GM18505 (cell line): ENCODE data around the gene CNTNAP5.

Experiments
- ATAC-seq: cut with Tn5 transposase; IDR thresholded peaks from one replicate; pipeline ENCODE4 v1.9.1; 2021; ENCODE audit not compliant: unreplicated experiment
- POLR2A ChIP-seq: IDR thresholded peaks from 4 replicates; pipeline ENCODE4 v1.6.1; 2011; ENCODE audit warnings: borderline replicate concordance; ENCODE audit not compliant: insufficient read depth, insufficient read length; ENCODE audit errors: extremely low read depth

Gene CNTNAP5

DNA sequence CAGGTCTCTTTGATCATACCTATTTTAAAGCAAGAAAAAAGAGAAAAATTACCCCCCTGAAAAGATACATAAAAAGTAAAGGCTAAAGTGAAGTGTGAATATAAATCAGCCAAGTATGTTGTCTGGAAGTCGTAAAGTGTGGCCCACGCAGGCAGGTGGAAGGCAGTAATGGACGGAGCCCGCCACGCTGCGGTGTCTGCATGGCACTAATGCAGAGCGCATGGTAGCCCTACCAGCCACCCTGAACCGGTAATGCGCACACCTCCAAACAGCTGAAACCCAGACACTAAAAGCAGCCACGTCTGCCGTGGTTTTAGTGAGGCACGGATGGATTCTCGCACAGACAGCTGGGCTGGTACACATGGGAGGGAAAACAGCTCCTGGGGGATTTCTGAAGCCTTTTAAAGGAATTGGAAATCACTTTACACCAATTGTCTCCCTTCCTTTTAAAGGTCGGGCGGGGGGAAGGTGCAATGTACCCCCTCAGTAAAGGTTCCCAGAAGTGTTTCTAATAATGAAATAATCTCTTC is 615.2 kb downstream of the CNTNAP5 start:
- no peak for ATAC-seq
- no peak for TF ChIP-seq POLR2A

DNA sequence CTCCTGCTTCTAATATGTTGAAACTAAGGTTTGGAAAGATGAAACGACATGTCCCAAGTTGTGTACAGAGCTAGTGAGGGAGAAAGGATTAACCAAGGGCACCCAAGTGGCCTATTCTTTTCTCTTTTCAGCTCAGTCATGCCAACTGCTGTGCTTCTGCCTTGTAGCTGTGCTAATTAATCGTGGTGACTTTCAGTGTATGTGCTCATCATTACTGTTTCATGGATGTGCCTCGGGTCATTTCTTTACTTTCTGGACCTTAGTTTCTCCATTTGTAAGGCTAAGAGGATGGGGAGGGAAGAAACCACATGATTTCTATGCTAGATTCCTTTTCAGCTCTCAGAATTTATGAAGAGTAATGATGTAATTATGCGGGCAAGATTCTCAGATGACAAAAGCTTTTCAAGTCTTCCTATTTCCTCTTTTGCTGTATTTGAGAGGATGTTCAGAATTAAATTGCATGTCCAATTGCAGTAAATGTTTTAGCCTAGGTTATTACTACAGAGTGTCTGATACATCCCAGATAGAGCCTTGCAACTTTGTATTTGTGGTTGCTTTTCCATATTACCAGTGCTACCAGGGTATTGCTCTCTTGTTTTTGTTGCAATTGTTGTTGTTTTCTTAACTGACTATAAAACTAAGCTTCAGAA is 621.2 kb downstream of the CNTNAP5 start:
- no peak for ATAC-seq
- no peak for TF ChIP-seq POLR2A

DNA sequence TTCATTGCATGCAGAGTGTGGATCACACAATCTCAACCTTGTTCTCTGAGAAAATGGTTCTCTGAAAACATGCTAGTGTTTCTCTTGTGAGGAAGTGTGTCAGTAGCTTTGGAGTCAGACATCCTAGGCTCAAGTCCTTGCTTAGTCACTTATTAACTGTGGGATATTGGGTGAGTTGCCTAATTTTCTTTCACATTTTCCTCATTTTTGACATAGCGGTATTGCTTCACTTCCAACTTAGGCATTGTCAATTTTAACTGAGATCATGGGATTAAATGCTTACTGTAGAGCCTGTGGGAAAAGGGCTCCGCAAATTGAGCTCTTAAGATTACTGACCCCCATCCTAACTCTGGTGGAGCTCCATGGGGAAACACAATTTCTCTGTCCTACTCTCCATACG is 622.2 kb downstream of the CNTNAP5 start:
- no peak for TF ChIP-seq POLR2A
- ATAC-seq = no peak

DNA sequence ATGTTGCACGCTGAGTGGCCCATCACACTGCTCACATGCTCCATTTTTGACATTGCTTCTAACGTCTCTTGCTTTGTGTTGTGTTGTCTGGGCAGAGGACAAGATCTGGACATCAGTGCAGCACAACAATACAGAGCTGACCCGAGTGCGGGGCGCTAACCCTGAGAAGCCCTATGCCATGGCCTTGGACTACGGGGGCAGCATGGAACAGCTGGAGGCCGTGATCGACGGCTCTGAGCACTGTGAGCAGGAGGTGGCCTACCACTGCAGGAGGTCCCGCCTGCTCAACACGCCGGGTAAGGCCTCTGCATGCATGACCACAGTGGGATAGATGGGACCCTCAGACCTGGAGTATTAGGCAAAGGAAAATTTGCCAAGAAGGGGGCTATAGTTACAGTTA is 622.6 kb downstream of the CNTNAP5 start:
- TF ChIP-seq POLR2A = no peak
- no peak for ATAC-seq

DNA sequence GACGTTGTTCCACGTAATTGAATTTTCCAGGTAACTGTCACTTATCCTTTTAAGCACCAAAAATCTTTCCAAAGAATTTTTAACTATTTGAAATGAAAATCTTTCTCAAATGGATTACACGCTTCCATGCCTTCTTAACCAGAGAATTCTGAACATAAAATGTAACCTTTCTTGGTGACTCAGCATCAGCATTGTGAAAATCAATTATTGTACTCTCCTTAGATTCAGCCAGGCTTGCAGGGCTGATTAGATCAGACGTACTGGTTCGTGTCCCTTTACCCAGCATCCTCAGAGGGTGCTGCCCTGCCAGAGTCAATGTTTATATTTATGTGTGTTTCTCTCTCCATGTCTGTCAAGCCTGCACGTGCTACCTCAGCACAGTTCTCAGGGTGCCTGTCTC is 623.9 kb downstream of the CNTNAP5 start:
- ATAC-seq = no peak
- no peak for TF ChIP-seq POLR2A

DNA sequence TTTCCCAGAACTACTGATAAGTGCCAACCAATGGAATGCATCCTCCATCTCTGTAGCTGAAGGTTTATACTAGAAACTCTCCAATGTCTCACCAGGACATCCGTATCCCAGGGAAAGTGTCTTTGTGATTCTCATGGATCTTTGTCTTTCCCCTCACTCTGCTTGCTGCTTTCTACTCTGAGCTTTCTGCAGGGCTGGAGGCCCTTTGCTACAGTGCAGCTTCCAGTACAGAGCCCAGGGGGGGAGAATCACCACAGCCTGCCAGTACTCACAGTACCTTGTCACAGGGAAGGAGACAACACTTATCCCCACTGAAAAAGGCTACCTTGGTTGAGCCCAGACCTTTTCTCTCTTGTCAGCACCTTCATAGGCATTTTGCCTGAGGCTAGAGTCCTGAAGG is 627.0 kb downstream of the CNTNAP5 start:
- TF ChIP-seq POLR2A = no peak
- no peak for ATAC-seq

DNA sequence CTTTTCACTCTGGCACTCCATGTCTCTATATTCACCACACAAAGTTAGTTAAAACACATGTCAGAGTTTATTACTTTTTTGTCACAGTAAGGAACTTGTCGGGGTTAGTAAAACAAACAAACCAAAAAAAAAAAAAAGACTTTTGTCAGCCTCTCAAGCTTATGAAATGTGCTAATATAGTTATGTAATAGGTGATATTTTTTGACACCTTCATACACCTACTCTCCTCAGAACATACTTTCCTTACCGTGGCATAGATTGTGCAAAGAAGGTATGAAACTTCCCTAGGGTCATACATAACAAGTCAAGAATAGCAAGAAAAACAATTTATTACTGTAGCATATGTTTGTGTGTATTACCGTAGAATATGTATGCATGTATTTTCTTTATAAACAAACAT is 633.3 kb downstream of the CNTNAP5 start:
- ATAC-seq = no peak
- no peak for TF ChIP-seq POLR2A

DNA sequence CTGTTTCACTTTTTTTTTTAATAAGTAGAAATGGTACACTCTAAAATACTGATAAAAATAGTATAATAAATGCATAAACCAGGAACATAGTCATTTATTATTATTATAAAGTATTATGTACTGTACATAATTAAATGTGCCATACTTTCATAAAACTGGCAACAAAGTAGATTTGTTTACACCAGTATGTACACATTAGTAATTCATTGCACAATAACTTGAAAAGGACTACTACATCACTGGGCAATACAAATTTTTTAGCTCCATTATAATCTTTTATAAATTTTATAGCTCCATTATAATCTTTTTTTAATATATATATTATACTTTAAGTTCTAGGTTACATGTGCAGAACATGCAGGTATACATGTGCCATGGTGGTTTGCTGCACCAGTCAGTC is 636.5 kb downstream of the CNTNAP5 start:
- ATAC-seq = no peak
- TF ChIP-seq POLR2A = no peak

DNA sequence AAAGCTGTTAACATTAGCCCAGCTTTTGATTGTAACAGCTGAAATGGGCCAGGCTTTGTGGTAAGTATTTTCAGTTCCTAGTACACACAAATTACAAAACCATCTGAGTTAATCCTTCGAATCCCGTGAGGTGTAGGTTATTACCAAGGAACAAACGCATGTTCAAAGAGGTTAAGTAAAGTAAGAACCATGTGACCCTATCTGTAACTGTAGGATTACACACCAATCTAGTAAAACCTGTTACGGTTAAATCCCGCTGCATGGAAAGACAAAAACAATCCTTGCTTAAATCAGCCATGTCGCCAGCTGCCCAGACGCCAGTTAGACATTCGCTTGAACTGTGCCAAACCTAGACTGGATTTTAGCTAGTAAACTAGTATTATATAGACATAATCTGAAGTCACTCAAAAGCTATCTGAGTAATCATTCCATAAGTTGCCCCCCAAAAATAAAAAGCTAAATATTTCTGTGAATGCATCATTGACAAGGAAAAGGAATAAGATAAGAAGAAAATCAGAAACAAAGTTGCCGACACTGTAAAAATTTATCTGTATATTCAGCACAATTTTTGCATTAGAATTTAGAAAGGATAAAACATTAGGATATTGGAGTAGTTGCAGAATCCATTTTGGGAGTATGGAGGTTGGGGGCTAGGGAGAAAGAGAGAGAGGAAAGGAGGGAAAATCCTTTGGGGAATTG is 638.0 kb downstream of the CNTNAP5 start:
- ATAC-seq = no peak
- TF ChIP-seq POLR2A = no peak

DNA sequence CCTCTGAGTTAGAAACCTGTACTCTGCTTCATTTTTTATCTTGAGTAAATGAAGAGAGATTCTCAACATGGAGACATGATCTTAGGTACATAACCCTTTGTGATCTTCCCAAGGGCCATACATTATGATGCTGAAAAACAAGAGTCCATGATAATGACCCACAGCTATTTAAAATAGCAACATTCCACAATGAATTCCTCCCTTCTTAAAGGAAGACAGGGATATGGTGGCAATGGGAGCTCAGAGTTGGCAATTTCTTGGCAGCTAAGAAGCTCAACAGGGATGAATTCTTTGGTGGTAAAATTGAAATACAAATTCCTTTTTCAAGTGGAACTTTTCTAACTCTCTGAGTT is 638.5 kb downstream of the CNTNAP5 start:
- ATAC-seq = no peak
- TF ChIP-seq POLR2A = no peak

DNA sequence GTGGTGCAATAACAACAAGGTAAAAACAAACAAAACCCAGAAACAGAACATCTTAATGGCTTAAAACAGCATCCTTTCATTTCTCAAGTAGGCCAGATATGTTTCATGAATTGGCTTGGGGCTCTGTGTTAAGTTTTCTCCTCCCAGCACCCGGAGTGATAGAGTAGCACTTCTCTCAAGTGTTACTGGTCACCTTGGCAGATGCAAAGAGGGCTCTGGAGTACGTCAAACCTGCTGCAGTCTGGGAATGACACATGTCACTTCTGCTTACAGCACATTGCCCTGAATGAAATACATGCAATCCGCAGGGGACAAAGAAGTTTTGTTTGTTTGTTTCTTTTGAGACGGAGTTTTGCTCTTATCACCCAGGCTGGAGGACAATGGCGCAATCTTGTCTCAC is 639.3 kb downstream of the CNTNAP5 start:
- ATAC-seq = no peak
- no peak for TF ChIP-seq POLR2A

DNA sequence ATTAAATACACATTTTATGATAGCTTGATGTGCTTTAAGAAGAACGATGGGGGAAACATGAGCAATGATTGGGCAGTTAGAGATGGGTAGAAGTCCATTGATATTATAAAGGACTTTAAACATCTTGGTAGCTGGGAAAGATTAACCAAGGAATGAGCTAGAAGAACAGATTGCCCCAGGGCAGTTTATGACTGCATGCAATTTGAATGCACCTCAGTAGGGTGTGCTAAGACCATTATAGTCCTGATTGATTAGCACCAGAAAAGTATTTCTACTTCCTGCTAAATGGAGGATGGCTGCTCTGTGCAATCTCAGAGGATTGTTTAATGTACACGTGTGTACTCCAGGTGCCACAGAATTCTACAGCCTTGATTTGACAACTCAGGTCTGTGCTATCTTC is 641.9 kb downstream of the CNTNAP5 start:
- no peak for TF ChIP-seq POLR2A
- ATAC-seq = no peak

DNA sequence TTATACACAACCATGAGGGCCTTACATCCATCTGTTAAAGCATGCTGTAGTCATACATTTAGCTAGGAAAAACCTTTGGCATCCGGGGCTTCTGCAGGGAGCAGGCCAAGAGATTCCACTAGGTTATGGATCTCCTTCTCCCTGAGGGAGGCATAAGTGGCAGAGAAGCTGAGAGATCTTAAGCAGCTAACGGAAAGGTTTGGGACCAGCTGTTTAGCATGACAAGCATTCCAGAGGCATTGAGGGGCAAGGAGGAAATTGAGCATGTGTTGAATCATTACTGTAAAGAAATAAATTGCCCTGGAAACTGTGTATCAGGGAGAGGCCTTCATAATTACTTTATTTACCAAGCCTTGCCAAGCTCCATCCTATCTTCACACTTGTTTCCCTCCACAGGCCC is 643.1 kb downstream of the CNTNAP5 start:
- no peak for ATAC-seq
- no peak for TF ChIP-seq POLR2A

DNA sequence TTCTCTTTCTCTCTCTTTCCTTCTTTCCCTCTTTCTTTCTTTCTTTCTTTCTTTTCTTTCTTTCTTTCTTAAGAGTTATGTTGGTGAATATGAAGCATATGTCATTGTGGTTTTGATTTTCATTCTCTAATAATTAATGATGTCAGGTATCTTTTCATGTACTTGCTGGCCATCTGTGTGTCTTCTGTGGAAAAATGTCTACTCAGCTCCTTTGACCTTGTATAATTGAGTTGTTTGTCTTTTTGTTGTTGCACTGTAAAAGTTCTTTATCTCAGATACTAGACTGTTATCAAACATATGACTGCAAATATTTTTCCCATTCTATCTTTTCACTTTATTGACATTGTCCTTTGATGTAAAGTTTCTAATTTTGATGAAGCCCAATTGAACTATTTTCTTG is 645.1 kb downstream of the CNTNAP5 start:
- ATAC-seq = no peak
- TF ChIP-seq POLR2A = no peak

DNA sequence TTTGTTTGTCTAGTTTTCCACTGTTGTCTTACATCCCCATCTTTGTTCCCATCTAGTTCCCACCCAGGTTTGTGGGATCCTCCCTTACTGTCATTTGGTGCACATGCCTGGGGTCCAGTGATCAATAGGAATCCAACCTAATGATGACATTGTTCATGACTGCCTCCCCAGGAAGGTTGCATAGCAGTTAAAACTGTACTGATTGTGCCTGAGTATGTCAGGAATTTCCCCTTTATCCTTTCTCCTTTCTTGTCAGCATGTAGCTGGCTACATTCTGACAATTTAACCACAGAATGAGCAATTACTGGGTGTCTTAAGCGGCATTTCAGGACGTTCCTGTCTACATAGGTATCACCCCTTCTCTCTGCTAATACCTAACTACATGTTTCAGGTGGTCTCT is 653.0 kb downstream of the CNTNAP5 start:
- no peak for ATAC-seq
- no peak for TF ChIP-seq POLR2A
